ENCODE data around the gene CTSA. TPM values are rescaled to one million over a fixed set of nuclear protein-coding genes. Genes with fewer than 3 reads are reported as not detected.

The CTSA gene
- total and polyA plus RNA-seq, 9 of the 15 experiments (the other 6 are each of a cell fraction or from before 2014, with no cell fraction given) = 8.8 to 61.7 (median 28.3) TPM

DNA sequence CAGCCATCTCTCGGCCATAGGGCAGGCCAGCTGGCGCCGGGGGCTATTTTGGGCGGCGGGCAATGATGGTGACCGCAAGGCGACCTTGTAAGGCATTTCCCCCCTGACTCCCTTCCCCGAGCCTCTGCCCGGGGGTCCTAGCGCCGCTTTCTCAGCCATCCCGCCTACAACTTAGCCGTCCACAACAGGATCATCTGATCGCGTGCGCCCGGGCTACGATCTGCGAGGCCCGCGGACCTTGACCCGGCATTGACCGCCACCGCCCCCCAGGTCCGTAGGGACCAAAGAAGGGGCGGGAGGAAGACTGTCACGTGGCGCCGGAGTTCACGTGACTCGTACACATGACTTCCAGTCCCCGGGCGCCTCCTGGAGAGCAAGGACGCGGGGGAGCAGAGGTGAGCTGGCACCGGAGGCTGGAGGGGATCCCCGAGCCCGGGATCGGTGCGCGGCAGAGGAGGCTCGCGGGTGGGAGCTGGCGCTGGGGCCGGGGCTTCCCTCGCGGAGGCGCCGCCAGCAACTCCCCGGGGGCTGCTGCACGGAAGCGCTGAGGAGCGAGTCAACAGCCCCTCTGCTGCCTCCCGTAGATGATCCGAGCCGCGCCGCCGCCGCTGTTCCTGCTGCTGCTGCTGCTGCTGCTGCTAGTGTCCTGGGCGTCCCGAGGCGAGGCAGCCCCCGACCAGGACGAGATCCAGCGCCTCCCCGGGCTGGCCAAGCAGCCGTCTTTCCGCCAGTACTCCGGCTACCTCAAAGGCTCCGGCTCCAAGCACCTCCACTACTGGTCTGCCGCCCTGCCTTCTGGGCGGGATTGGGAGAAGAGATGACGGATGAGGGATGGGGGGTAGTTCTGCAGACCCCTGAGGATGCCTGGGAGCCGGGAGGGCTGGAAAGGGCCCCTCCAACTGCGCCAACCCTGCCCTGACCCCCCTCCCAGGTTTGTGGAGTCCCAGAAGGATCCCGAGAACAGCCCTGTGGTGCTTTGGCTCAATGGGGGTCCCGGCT, at the start of gene CTSA, which contains the start of gene NEURL2 (continued):
- TF ChIP-seq USF1 (CRISPR knock-in tag; IDR thresholded peaks at IDR 0.05) (peak; percentile 100), ESRRB (CRISPR knock-in tag; IDR thresholded peaks at IDR 0.05; ENCODE audit: borderline replicate concordance) (no peak), ZNF589 (CRISPR knock-in tag; IDR thresholded peaks at IDR 0.05; ENCODE audit: low read depth) (0 out of 2 replicates have a peak, but pooled peaks have one; percentile 2), RAD51 (IDR thresholded peaks at IDR 0.05; ENCODE audit: borderline replicate concordance, low read depth) (peak; percentile 100), SRSF1 (IDR thresholded peaks at IDR 0.05; ENCODE audit: low read depth, low read length) (no peak), CEBPZ (IDR thresholded peaks at IDR 0.05; ENCODE audit: borderline replicate concordance, low read depth, low read length) (0 out of 2 replicates have a peak, but pooled peaks have one; percentile 31), ZNF609 (CRISPR knock-in tag; IDR thresholded peaks at IDR 0.05; ENCODE audit: borderline replicate concordance) (no peak), ZMIZ1 (IDR thresholded peaks at IDR 0.05; ENCODE audit: low read depth in 2 of 2, low read length in 2 of 2) (0 out of 4 replicates have a peak, but pooled peaks of 1 of the 2 experiments have one; percentile 32)
- TF ChIP-seq, protein P1, sequence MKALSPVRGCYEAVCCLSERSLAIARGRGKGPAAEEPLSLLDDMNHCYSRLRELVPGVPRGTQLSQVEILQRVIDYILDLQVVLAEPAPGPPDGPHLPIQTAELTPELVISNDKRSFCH (CRISPR knock-in tag; IDR thresholded peaks at IDR 0.05) = no peak
- TF ChIP-seq, protein P1 (tag; IDR thresholded peaks at IDR 0.05) = peak; percentile 59; the same call in 1 of the 2 replicates

All from K562 (cell line).